OCI-M1 (cell line): ENCODE data around the gene SP1.

ENCODE experiments used
- DNase-seq: peaks from one replicate; lab custom pipeline; 2025; lab: John Stamatoyannopoulos, UW

The SP1 gene

GRCh38 chr12:53451661-53452158 lies 71.7 kb downstream of the SP1 start, which contains the start of gene PCBP2:
Gene PCBP2, plus strand, starts transcription at chr12:53452102. Its CDS starts 2,699 bp downstream, at chr12:53454801.
- DNase-seq = peak; percentile 99

DNA sequence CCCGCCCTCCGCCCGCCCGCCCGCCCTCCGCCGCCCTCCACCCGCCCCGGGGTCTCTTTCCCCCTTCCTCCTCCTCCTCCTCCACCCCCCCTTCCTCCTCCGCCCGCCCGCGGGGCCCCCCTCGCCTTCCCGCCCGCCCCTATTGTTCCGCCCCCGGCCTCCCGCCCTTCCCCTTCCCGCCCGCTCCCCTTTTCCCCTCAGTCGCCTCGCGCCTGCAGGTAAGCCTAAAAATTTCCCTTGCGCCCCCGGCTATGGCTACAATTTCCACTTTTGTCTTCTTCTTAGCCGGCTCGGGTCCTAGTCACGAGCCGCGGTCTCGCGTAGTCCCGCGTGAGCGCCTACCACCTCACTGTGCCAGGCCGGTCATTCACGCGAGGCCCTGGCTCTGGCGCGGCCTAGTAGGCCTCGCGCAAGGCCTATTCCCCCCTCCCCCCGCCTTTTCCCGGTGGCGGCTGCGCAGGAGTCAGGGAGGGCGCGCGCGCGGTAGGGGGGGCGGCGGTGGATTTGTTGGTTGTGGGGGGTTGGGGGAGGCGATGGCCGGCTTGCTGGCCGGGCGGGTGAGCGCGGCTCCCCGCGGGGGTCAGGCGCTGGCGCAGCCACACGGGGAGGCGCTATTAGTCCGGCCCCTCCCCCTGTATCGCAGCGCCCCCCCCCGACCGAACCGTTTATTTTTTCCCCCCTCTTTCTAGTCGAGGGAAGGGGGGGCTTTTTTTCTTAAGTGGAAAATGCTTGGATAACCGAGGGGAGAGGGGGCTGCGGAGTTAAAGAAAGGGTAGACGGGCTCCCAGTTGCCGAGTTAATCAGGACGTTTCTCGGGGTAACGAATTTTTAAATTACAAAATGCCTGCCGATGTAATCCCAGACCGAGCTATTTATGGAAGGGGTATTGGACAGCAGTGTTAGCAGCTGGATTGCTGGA lies 72.4 kb downstream of the SP1 start:
- peak; percentile 82 for DNase-seq

DNA sequence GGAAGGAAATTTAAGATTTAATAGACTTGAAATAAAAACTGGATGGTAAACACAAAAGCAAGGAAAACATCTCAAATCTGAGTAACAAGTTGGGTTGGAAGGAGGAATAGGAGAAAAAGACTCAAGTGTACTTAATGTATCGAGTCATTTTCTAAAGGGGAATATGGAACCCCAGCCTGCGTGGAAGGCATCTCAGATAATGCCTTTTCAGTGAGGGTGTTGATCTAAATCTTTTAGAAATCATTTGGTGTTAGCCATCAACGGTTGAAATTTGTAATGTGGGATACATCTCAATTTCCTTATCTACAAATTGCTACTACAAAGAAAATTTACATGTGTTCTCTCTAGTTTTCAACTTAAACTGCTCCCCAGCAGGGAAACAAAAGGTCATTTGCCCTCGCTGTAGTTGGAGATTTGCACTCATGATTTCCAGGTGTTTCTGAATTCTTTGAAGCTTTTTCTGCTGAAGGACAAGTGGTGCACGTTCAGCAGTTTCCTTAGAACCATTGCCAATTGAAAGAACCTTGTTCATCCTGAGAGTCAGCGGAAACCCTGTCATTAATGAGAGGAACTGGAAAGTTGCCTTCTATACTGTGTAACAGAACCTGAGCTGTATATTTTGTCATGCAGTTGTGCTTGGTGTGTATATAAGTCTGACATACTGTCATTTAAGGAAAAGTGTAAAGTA lies 74.1 kb downstream of the SP1 start:
- no peak for DNase-seq

- DNase-seq = no peak
Observed at GRCh38 chr12:53454707-53455106, 74.7 kb downstream of the SP1 start.

GRCh38 chr12:53456654-53457366 lies 76.8 kb downstream of the SP1 start:
- no peak for DNase-seq

DNA sequence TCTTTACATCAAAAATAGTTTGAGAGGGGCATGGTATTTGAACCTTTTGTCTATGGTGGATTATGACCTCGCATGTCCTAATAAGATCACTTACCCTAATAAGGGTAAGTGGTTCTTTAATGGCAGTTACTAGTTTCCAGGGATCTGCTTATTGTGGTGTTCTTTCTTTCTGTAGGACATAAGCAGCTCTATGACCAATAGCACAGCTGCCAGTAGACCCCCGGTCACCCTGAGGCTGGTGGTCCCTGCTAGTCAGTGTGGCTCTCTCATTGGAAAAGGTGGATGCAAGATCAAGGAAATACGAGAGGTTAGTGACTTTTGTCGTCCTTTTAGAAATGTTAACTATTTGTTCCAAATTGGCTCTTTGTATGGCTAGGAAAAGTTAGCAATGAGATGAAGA lies 79.1 kb downstream of the SP1 start:
- DNase-seq = no peak

GRCh38 chr12:53461059-53461458 lies 81.1 kb downstream of the SP1 start:
- DNase-seq = no peak

DNA sequence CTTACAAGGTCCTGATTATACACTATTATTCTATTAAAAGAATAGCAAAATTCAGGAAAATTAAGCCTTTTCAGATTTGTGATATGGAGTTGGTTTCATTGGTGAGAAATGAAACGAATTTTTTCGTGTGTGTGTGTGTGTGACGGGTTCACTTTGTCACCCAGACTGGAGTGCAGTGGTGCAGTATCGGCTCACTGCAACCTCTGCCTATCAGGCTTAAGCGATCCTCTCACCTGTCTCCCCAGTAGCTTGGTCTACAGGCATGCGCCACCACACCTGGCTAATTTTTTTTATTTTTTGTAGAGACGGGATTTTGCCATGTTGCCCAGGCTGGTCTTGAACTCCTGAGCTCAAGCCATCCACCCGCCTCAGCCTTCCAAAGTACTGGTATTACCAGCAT lies 81.6 kb downstream of the SP1 start:
- no peak for DNase-seq

GRCh38 chr12:53462935-53463334 lies 83.0 kb downstream of the SP1 start:
- no peak for DNase-seq

GRCh38 chr12:53463802-53464560 lies 84.0 kb downstream of the SP1 start:
- no peak for DNase-seq

DNA sequence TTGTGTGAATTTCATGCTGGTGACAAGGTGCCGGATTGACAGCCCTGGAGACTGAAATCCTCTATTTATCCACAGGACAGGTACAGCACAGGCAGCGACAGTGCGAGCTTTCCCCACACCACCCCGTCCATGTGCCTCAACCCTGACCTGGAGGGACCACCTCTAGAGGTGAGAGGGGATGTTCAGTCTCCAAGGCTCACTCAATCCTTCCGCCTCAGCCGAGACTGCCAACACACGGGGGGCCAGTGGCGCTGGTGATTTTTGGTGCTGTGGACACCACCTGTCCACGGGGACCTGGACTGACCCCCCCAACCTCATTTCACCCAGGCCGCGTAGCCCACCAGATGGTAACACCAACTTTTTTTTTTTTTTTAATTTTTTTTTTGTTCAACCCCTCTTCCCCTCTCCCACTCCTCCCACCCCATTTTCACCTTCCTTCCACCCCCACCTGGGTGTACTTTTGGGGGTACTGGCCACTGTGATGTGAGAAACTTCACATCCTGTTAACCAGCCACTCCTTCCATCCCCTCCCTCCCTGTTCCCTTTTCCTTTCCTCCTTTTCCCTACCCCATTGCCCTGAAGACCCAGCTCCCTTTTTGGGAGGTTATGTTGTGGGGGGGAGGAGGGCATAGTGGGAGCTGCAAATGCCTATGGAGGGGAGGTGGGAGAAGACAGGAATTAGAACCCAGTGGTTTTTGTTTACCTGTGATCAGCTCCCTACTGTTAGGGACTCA lies 84.9 kb downstream of the SP1 start:
- no peak for DNase-seq

DNA sequence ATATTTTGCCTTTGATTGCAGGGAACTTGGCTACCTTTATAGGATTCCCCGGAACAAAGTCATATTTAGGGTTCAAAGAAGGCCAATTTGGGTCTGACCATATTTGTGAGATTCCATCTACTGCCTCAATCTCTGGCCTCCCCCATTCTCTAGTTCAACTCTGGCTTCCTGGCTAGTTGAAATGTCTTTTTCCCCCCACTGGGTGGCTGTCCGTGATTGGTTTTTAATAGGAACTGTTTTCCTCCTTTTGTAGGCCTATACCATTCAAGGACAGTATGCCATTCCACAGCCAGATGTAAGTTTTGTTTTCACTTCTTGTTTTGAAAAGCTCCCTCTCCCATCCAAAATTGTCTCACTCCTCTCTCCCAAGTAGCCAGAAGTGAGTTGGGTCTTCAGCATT lies 85.7 kb downstream of the SP1 start:
- no peak for DNase-seq
